GM18505 (cell line): ENCODE data around the gene FGF12.

Experiments
- ATAC-seq: cut with Tn5 transposase; IDR thresholded peaks from one replicate; pipeline ENCODE4 v1.9.1; 2021; ENCODE audit not compliant: unreplicated experiment
- POLR2A ChIP-seq: IDR thresholded peaks from 4 replicates; pipeline ENCODE4 v1.6.1; 2011; ENCODE audit warnings: borderline replicate concordance; ENCODE audit not compliant: insufficient read depth, insufficient read length; ENCODE audit errors: extremely low read depth

FGF12 gene

GRCh38 chr3:192413461-192413860 is 313.9 kb downstream of the FGF12 start:
- no peak for ATAC-seq
- no peak for TF ChIP-seq POLR2A

- no peak for TF ChIP-seq POLR2A
- ATAC-seq, result no peak
Observed at GRCh38 chr3:192410684-192410960, 316.7 kb downstream of the FGF12 start.

- ATAC-seq, result no peak
- TF ChIP-seq POLR2A, result no peak
Observed at GRCh38 chr3:192409838-192410683, 317.3 kb downstream of the FGF12 start.

- no peak for TF ChIP-seq POLR2A
- ATAC-seq, result no peak
Observed at GRCh38 chr3:192409201-192409837, 318.0 kb downstream of the FGF12 start.

GRCh38 chr3:192408647-192409200 is 318.6 kb downstream of the FGF12 start:
- no peak for ATAC-seq
- TF ChIP-seq POLR2A, result no peak

GRCh38 chr3:192408007-192408646 is 319.2 kb downstream of the FGF12 start:
- ATAC-seq, result no peak

GRCh38 chr3:192399767-192400166 is 327.6 kb downstream of the FGF12 start:
- TF ChIP-seq POLR2A, result no peak
- no peak for ATAC-seq

More at GRCh38 chr3:192408007-192408646, 319.2 kb downstream of the FGF12 start:
- no peak for TF ChIP-seq POLR2A

- no peak for ATAC-seq
- no peak for TF ChIP-seq POLR2A
Observed at GRCh38 chr3:192397012-192397411, 330.3 kb downstream of the FGF12 start.

GRCh38 chr3:192395506-192395905 is 331.8 kb downstream of the FGF12 start:
- ATAC-seq, result no peak
- no peak for TF ChIP-seq POLR2A

- ATAC-seq, result no peak
- no peak for TF ChIP-seq POLR2A
Observed at GRCh38 chr3:192392986-192393385, 334.4 kb downstream of the FGF12 start.

- TF ChIP-seq POLR2A, result no peak
Observed at GRCh38 chr3:192382861-192383260, 344.5 kb downstream of the FGF12 start.

GRCh38 chr3:192373586-192373985 is 353.8 kb downstream of the FGF12 start:
- no peak for TF ChIP-seq POLR2A
- no peak for ATAC-seq

More at GRCh38 chr3:192382861-192383260, 344.5 kb downstream of the FGF12 start:
- ATAC-seq, result no peak

GRCh38 chr3:192373032-192373431 is 354.3 kb downstream of the FGF12 start:
- ATAC-seq, result no peak
- no peak for TF ChIP-seq POLR2A

- no peak for ATAC-seq
- TF ChIP-seq POLR2A, result no peak
Observed at GRCh38 chr3:192372616-192373015, 354.7 kb downstream of the FGF12 start.

GRCh38 chr3:192371870-192372400 is 355.4 kb downstream of the FGF12 start:
- TF ChIP-seq POLR2A, result no peak
- ATAC-seq, result no peak
